Measurements from ENCODE around the gene RNF39.

DNA sequence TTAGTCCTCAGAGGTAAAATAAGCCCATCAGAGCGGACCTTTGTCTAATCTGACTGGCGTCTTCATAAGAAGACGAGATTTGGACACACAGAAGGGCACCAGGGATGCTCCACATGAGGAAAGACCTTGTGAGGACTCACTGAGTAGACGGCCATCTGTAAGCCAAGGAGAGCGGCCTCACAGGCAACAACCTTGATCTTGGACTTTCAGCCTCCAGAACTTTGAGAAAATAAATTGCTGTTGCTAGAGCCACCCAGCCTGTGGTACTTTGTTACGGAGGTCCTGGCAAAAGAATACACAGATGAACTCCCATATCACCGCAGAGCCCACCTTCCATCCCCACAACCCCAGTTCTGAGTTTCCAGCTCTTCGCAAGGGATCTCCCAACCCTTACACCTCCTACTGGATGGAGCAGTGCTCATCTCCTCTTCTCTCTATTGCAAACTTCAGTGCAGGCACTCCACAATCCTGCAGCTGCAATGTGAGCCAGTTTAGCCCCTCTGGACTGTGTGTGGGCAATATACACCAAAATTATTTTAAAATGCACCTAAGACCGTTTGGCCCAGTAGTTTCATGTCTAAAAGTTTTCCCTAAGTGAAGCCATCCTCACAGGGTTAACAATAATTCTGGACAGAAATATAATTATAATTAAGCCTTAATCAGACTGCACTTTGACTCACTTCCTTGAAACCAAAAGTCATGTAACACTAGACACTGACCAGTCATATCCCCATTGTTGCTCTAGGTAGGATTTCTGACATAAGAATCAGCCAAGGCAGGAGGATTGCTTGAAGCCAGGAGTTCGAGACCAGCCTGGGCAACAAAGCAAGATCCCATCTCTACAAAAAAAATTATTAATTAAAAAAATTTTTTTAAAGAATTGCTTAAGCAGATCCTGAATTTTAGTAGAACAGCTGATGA is 46.1 kb upstream of the RNF39 start:
- TF ChIP-seq, protein P1, sequence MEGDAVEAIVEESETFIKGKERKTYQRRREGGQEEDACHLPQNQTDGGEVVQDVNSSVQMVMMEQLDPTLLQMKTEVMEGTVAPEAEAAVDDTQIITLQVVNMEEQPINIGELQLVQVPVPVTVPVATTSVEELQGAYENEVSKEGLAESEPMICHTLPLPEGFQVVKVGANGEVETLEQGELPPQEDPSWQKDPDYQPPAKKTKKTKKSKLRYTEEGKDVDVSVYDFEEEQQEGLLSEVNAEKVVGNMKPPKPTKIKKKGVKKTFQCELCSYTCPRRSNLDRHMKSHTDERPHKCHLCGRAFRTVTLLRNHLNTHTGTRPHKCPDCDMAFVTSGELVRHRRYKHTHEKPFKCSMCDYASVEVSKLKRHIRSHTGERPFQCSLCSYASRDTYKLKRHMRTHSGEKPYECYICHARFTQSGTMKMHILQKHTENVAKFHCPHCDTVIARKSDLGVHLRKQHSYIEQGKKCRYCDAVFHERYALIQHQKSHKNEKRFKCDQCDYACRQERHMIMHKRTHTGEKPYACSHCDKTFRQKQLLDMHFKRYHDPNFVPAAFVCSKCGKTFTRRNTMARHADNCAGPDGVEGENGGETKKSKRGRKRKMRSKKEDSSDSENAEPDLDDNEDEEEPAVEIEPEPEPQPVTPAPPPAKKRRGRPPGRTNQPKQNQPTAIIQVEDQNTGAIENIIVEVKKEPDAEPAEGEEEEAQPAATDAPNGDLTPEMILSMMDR (IDR thresholded peaks at IDR 0.05), result no peak
- no peak for TF ChIP-seq EP300 (IDR thresholded peaks at IDR 0.05)
